HS-27A (cell line): ENCODE results near the gene LCN12.
"Not testable (repeated sequence)": the region's sequence is repeated elsewhere in the genome, so short reads cannot be mapped to it uniquely, and the experiment has no call there.

Source experiments
- DNase-seq: peaks from one replicate; pipeline ENCODE4 v3.0.0-alpha.2; 2012; ENCODE audit warnings: low read depth, missing footprints

The LCN12 gene

DNA sequence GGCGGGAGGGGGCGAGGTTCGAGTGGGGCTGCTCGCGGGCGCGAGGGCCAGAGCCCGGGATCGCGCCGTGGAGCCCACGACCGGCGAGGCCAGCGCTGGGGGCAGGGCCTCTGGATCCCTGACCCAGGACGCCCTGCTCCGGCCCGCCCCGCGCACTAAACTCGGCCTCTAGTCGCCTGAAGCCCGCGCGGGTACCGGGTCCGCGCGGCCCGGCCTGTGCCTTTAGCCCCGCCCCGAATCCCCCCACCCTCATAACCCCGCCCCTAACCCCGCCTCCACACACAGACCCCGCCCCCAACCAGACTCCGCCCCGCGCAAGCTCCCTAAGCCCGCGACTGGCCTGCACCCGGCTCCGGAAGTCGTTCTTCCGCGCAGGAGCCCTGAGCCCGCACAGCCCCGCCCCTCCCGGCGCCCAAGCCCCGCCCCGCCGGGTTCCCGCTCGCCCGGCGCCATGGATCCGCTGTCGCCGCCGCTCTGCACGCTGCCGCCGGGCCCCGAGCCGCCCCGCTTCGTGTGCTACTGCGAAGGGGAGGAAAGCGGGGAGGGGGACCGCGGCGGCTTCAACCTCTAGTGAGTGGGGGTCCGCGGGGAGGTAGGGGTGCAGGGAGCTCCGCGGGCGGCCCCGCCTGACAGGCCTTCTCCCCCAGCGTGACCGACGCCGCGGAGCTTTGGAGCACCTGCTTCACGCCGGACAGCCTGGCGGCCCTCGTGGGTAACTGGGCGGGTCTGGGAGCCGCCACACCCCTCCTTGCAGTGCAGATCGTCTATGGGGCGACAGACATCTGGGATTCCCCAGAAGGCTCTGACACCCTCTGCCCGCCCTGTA lies 40.1 kb downstream of the LCN12 start, which contains the start of gene PAXX:
TSS of gene PAXX (plus strand) at position 430 of the 826 bp plus-strand sequence. CDS start at position 452, 22 bp downstream.
- DNase-seq: no peak

DNA sequence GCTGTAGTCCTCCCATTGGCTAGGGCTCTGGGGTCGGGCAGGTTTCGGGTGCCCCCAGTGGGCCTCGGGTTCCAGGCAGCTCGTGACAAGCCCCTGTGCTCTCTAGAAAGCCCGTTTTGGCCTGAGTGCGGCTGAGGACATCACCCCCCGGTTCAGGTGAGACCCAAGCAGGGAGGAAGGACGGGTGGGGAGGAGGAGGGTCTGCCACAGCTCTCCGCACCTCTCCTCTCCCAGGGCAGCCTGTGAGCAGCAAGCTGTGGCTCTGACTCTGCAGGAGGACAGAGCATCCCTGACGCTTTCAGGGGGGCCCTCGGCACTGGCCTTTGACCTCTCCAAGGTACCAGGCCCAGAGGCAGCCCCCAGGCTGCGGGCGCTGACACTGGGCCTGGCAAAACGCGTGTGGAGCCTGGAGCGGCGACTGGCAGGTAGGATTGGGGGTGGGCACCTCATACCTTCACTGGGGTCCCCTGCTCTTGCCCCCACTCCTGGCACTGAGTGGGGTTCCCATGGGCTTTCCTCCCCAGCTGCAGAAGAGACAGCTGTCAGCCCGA lies 40.8 kb downstream of the LCN12 start:
- DNase-seq: no peak

GRCh38 chr9:136994180-136994887 lies 42.3 kb downstream of the LCN12 start:
- DNase-seq: no peak

DNA sequence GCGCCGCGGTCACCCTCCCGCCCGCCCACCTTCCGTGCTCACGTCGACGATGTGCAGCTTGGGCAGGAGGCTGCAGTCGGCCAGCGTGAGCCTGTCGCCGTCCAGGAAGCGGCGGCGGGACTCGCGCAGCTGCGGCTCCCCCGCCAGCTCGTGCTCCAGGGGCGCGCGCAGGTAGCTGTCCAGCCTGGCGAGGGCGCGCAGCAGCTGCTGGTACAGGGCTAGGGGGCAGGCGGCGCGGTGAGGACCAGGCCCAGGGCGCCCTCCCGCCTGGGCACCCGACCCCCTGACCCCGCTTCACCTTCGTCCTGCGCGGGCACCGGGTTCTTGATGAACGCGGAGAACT lies 42.8 kb downstream of the LCN12 start:
- DNase-seq: no peak

GRCh38 chr9:136995362-136995761 lies 43.3 kb downstream of the LCN12 start:
- DNase-seq: no peak

DNA sequence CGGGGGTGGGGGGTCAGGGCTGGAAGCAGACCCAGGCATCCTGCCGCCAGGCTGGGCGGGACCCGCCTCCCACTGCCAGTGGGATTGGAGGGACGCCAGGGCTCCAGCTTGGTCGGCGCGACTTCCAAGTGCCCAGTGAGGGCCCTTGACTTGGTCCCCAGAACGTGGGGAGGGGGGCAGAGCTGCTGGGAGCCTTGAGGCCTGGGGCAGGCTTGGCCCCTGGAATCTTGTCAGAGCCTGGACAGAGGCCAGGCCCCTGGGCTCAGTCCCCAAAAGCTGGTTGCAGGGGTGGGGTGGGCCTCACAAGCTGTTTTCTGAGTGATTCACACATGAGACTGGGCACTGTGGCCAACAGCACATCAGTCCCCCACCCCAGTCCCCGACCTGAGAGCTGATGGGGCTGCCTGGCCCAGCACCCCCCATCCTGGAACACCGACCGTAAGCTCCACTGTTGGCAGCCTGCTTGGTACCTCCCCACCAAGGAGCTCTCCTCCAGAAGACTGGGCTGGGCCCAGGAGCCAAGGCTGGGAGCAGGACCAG lies 43.8 kb downstream of the LCN12 start:
- DNase-seq: no peak

DNA sequence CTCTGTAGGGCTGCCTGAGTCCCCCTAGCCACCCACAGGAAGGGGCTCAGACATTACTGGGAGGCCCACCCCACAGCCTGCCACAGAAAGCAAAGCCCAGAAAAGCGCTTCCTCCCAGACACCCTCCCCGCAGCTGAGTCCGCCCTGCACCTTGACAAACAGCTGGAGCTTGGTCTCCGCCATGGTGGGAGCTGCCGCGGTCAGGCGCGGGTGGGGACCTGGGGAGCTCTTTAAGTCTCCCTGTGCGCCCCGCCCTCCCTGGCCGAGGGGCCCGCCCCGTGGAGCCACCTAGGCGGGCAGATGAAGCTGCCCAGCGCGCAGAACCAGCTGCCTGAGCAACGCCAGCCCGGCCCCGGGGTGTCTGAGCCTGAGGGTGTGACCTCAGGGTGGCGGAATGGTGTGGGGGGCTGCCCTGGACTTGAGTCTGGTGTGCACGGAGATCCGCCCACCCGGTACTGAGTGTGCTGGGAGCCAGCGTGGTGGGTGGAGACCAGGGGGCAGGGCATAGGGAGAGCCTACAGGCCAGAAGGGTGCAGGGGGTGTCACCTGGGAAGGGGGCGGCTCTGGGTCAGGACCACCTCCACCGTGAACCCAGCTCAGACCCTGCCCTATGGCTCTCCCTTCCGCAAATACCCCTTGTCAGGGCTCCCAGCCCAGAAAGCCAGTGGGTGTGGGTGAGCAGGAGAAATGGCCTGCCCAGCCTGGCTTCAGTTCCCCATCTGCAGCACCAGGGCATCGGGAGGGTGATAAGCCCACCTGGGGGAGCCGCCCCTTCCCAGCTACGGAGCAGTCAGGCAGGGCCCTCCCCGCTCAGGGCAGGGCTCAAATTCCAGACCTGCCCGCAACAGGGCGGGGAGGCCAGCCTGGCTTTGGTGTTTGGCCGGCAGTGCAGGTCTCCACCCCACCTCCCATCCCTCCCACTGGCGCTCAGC lies 44.6 kb downstream of the LCN12 start, which contains the start of gene CLIC3:
TSS of gene CLIC3 (minus strand) at position 208 of the 932 bp plus-strand sequence. CDS start at position 183, 25 bp downstream.
- DNase-seq: no peak

- no peak for DNase-seq
Measured at GRCh38 chr9:136997371-136997770, 45.3 kb downstream of the LCN12 start.

DNA sequence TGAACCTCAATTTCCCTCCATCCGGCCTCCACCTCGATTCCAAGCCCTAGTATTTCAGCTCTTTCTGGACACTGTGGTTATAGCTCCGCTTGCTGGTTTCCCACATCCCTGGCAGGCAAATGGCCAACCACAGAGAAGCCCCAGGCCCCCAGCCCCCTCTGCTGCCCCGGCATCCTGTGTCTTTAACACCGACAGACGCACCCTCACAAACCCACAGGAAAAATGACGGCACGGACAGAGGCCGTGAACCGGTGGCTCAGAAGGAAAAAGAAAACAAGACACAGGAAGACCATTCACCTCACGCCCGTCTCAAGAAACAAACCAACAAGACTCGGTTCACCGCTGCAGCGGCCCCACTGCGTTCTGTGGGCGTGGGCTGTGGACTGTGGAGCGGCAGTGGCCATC lies 45.8 kb downstream of the LCN12 start:
- no peak for DNase-seq

GRCh38 chr9:137000177-137000930 lies 48.3 kb downstream of the LCN12 start:
- no peak for DNase-seq

GRCh38 chr9:137001857-137002645 lies 50.0 kb downstream of the LCN12 start:
- DNase-seq: no peak

DNA sequence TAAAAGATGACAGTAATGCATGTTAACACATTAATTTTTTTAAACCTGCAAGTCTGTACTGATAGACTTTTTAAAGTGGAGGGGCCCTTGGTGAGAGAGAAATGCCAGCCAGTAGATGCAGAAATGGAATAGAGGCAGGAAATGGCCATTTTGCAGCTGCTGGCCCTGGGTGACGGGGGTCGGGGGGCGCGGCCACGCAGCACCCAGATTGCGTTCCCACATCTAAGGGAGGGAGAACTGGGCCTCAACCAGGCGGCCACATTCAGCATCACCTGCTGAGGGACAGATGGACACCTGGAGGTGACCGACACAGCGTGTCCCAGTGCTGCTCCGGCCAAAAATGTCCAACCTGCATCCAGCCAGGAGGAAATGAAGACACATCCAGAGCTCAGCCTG lies 50.6 kb downstream of the LCN12 start:
- DNase-seq: no peak

DNA sequence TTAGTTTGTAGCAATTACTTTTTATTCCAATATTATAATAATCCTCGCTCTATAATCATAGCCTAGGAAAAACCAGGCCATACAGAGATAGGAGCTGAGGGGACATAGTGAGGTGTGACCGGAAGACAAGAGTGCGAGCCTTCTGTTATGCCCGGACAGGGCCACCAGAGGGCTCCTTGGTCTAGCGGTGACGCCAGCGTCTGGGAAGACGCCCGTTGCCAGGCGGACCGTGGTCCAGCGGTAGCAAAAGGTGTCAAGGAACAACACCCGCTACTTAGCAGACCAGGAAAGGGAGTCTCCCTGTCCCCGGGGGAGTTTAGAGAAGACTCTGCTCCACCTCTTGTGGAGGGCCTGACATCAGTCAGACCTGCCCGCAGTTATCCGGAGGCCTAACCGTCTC lies 52.2 kb downstream of the LCN12 start:
- DNase-seq: not testable (repeated sequence)
